GM23338 (cell line): ENCODE measurements around the gene NANP. TPM values are rescaled to one million over a fixed set of nuclear protein-coding genes. Genes with fewer than 3 reads are reported as not detected.

ENCODE experiments used
- ATAC-seq: fragments of 200-7000 bp; cut with Tn5 transposase; 3 replicates; pipeline ENCODE4 v1.9.1; 2020
- DNase-seq: peaks from one replicate; pipeline ENCODE4 v3.0.0-alpha.2; 2015; ENCODE audit warnings: low spot score
- H2AFZ ChIP-seq: fragments of 200-600 bp; sonication (generic); 2 replicates; pipeline ENCODE4 v1.8.0; 2016; ENCODE audit warnings: antibody characterized with exemption, mild to moderate bottlenecking, moderate library complexity
- H3F3A ChIP-seq: fragments of 200-600 bp; sonication (generic); replicated peaks from 2 replicates; pipeline ENCODE4 v1.8.0; 2017; ENCODE audit warnings: antibody characterized with exemption, mixed run types, low read depth
- H3K27ac ChIP-seq: fragments of 200-600 bp; sonication (generic); 2 replicates; pipeline ENCODE4 v1.6.1; 2016; ENCODE audit warnings: low read depth
- H3K27me3 ChIP-seq: fragments of 200-600 bp; sonication (generic); 2 replicates; pipeline ENCODE4 v1.8.0; 2016; ENCODE audit warnings: mild to moderate bottlenecking, mixed run types, moderate library complexity; ENCODE audit not compliant: insufficient read depth
- H3K36me3 ChIP-seq: fragments of 200-600 bp; sonication (generic); 2 replicates; pipeline ENCODE4 v1.8.0; 2016; ENCODE audit warnings: mild to moderate bottlenecking; ENCODE audit not compliant: insufficient read depth
- H3K4me1 ChIP-seq: fragments of 200-600 bp; sonication (generic); 2 replicates; pipeline ENCODE4 v1.8.0; 2016; ENCODE audit warnings: mild to moderate bottlenecking, moderate library complexity; ENCODE audit not compliant: insufficient read depth
- H3K4me2 ChIP-seq: fragments of 200-600 bp; sonication (generic); 2 replicates; pipeline ENCODE4 v1.7.1; 2017; ENCODE audit warnings: mixed run types
- H3K4me3 ChIP-seq: fragments of 200-600 bp; sonication (generic); 2 replicates; pipeline ENCODE4 v1.6.1; 2016; ENCODE audit warnings: mixed run types
- H3K79me2 ChIP-seq: fragments of 200-600 bp; sonication (generic); replicated peaks from 2 replicates; pipeline ENCODE4 v1.8.0; 2017; ENCODE audit warnings: mild to moderate bottlenecking; ENCODE audit not compliant: insufficient read depth
- H3K9me2 ChIP-seq: fragments of 200-600 bp; sonication (generic); 2 replicates; pipeline ENCODE4 v1.8.0; 2017; ENCODE audit not compliant: insufficient read depth
- H4K20me1 ChIP-seq: fragments of 200-600 bp; sonication (generic); replicated peaks from 2 replicates; pipeline ENCODE4 v1.8.0; 2017; ENCODE audit warnings: mild to moderate bottlenecking; ENCODE audit not compliant: insufficient read depth
- H3K27ac Mint-ChIP-seq: 2 replicates; pipeline ENCODE4 v1.8.0; 2020; ENCODE audit warnings: inconsistent platforms, mild to moderate bottlenecking, moderate library complexity, mixed read lengths
- H3K27me3 Mint-ChIP-seq: 3 replicates; pipeline ENCODE4 v1.8.0; 2022; ENCODE audit warnings: low read depth, mild to moderate bottlenecking, moderate library complexity, mixed read lengths, inconsistent platforms; ENCODE audit not compliant: insufficient read depth, poor library complexity
- H3K36me3 Mint-ChIP-seq: 3 replicates; pipeline ENCODE4 v1.8.0; 2021; ENCODE audit warnings: low read depth, mild to moderate bottlenecking, inconsistent platforms, moderate library complexity, mixed read lengths
- H3K4me1 Mint-ChIP-seq: 3 replicates; pipeline ENCODE4 v1.8.0; 2020; ENCODE audit warnings: mild to moderate bottlenecking, inconsistent platforms, mixed read lengths
- H3K4me3 Mint-ChIP-seq: 3 replicates; pipeline ENCODE4 v1.8.0; 2021; ENCODE audit warnings: moderate library complexity, mild to moderate bottlenecking, inconsistent platforms, mixed read lengths
- H3K9me3 Mint-ChIP-seq: 3 replicates; pipeline ENCODE4 v1.8.0; 2020; ENCODE audit warnings: moderate library complexity, mild to moderate bottlenecking, inconsistent platforms, mixed read lengths
- EZH2 ChIP-seq: fragments of 200-600 bp; sonication (generic); IDR thresholded peaks from one replicate; pipeline ENCODE4 v1.8.0; 2017; ENCODE audit warnings: antibody characterized with exemption, mild to moderate bottlenecking, low read depth; ENCODE audit not compliant: unreplicated experiment
- EZH2phosphoT487 ChIP-seq: fragments of 200-600 bp; sonication (generic); IDR thresholded peaks from one replicate; pipeline ENCODE4 v1.8.1; 2018; ENCODE audit warnings: antibody characterized with exemption; ENCODE audit not compliant: unreplicated experiment
- JUNB ChIP-seq: IDR thresholded peaks from one replicate; pipeline ENCODE4 v1.6.1; 2016; ENCODE audit warnings: antibody characterized with exemption; ENCODE audit not compliant: unreplicated experiment
- NANOG ChIP-seq: IDR thresholded peaks from 2 replicates; pipeline ENCODE4 v1.6.1; 2016; ENCODE audit warnings: antibody characterized with exemption, borderline replicate concordance
- polyA plus RNA-seq: library from polyadenylated mRNA; unstranded; fragments of >200 nt; fragmentation: Nextera tagmentation; extraction: Ambion mirVana; gene quantifications from 2 replicates; pipeline ENCODE4 v1.2.1, GENCODE V29; 2016
- total RNA-seq: library from RNA; depleted of rRNA; stranded (reverse); fragments of >200 nt; shearing (Covaris generic); gene quantifications from 2 replicates; pipeline ENCODE4 v1.2.3, GENCODE V29; 2014
- TF ChIP-seq, protein P1 (sequence below): IDR thresholded peaks from one replicate; pipeline ENCODE4 v1.6.1; 2018; ENCODE audit warnings: antibody characterized with exemption; ENCODE audit not compliant: unreplicated experiment
- TF ChIP-seq, protein P2 (sequence below): fragments of 250-450 bp; sonication (Bioruptor Pico); IDR thresholded peaks from 2 replicates; pipeline ENCODE4 v1.5.0; 2020; ENCODE audit warnings: mild to moderate bottlenecking, moderate library complexity

NANP gene
- total and polyA plus RNA-seq, 2 experiments from 2014 or later: 3.9 to 7.6 TPM

DNA sequence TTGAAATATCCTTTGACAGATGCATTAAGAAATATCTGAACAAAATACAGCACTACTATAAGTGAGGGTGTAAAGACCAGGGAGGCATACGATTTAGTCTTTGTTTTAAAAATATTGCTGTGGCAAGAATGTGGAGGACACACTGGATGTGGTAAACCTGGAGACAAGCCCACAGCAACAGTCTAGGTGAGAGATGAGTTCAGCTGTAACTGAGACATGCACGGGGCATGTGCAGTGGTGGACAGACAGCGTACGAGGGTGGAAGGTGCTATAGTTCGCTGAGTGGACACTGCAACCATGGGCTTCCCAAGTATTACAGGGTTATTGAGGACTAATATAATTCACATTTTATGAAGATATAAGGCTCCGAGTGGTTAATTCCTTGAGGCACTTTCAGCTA, 1.8 kb downstream of the NANP start (continued):
- TF ChIP-seq EZH2phosphoT487: no peak
- TF ChIP-seq EZH2: no peak
- no peak for TF ChIP-seq JUNB
- no peak for TF ChIP-seq NANOG
- TF ChIP-seq, protein P1, sequence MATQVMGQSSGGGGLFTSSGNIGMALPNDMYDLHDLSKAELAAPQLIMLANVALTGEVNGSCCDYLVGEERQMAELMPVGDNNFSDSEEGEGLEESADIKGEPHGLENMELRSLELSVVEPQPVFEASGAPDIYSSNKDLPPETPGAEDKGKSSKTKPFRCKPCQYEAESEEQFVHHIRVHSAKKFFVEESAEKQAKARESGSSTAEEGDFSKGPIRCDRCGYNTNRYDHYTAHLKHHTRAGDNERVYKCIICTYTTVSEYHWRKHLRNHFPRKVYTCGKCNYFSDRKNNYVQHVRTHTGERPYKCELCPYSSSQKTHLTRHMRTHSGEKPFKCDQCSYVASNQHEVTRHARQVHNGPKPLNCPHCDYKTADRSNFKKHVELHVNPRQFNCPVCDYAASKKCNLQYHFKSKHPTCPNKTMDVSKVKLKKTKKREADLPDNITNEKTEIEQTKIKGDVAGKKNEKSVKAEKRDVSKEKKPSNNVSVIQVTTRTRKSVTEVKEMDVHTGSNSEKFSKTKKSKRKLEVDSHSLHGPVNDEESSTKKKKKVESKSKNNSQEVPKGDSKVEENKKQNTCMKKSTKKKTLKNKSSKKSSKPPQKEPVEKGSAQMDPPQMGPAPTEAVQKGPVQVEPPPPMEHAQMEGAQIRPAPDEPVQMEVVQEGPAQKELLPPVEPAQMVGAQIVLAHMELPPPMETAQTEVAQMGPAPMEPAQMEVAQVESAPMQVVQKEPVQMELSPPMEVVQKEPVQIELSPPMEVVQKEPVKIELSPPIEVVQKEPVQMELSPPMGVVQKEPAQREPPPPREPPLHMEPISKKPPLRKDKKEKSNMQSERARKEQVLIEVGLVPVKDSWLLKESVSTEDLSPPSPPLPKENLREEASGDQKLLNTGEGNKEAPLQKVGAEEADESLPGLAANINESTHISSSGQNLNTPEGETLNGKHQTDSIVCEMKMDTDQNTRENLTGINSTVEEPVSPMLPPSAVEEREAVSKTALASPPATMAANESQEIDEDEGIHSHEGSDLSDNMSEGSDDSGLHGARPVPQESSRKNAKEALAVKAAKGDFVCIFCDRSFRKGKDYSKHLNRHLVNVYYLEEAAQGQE: no peak

DNA sequence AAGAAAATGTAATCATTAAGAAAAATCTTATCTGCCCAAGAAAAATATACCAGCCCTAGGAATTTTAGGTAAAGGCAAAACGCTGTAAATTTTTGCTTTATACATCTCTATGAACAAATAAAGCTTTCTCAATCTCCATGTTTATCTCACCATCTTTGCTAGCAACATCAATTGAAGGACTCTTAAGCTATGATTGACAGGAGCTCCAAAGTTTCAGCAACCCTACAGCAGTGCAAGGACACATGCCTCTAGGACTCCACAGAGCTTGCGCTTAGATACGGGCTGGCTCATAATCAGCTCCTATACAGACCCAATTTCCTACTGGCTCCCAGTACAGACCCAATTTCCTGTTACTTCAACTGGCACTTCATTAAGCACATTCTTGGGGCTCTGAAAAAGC, 4.3 kb downstream of the NANP start:
- peaks cover 10% of the 10 kb centered on the region; the same call in 2 of the 3 replicates for H3K36me3 Mint-ChIP-seq
- Histone ChIP-seq H3K9me2 (no peaks in the 10 kb centered on the region), H3K4me3 (no peak overlapping the region), H3K36me3 (no peaks in the 10 kb centered on the region), H3K79me2 (peaks cover 48% of the 10 kb centered on the region), H3K27me3 (peaks cover 16% of the 10 kb centered on the region), H3K27ac (no peak overlapping the region), H3F3A (no peaks in the 10 kb centered on the region; the same call in 1 of the 2 replicates), H4K20me1 (no peaks in the 10 kb centered on the region; the same call in 1 of the 2 replicates), H3K4me2 (no peak overlapping the region), H3K4me1 (peaks cover 20% of the 10 kb centered on the region), H2AFZ (no peak overlapping the region)
- peaks cover 33% of the 10 kb centered on the region for H3K4me1 Mint-ChIP-seq
- TF ChIP-seq EZH2phosphoT487: no peak
- TF ChIP-seq, protein P2, sequence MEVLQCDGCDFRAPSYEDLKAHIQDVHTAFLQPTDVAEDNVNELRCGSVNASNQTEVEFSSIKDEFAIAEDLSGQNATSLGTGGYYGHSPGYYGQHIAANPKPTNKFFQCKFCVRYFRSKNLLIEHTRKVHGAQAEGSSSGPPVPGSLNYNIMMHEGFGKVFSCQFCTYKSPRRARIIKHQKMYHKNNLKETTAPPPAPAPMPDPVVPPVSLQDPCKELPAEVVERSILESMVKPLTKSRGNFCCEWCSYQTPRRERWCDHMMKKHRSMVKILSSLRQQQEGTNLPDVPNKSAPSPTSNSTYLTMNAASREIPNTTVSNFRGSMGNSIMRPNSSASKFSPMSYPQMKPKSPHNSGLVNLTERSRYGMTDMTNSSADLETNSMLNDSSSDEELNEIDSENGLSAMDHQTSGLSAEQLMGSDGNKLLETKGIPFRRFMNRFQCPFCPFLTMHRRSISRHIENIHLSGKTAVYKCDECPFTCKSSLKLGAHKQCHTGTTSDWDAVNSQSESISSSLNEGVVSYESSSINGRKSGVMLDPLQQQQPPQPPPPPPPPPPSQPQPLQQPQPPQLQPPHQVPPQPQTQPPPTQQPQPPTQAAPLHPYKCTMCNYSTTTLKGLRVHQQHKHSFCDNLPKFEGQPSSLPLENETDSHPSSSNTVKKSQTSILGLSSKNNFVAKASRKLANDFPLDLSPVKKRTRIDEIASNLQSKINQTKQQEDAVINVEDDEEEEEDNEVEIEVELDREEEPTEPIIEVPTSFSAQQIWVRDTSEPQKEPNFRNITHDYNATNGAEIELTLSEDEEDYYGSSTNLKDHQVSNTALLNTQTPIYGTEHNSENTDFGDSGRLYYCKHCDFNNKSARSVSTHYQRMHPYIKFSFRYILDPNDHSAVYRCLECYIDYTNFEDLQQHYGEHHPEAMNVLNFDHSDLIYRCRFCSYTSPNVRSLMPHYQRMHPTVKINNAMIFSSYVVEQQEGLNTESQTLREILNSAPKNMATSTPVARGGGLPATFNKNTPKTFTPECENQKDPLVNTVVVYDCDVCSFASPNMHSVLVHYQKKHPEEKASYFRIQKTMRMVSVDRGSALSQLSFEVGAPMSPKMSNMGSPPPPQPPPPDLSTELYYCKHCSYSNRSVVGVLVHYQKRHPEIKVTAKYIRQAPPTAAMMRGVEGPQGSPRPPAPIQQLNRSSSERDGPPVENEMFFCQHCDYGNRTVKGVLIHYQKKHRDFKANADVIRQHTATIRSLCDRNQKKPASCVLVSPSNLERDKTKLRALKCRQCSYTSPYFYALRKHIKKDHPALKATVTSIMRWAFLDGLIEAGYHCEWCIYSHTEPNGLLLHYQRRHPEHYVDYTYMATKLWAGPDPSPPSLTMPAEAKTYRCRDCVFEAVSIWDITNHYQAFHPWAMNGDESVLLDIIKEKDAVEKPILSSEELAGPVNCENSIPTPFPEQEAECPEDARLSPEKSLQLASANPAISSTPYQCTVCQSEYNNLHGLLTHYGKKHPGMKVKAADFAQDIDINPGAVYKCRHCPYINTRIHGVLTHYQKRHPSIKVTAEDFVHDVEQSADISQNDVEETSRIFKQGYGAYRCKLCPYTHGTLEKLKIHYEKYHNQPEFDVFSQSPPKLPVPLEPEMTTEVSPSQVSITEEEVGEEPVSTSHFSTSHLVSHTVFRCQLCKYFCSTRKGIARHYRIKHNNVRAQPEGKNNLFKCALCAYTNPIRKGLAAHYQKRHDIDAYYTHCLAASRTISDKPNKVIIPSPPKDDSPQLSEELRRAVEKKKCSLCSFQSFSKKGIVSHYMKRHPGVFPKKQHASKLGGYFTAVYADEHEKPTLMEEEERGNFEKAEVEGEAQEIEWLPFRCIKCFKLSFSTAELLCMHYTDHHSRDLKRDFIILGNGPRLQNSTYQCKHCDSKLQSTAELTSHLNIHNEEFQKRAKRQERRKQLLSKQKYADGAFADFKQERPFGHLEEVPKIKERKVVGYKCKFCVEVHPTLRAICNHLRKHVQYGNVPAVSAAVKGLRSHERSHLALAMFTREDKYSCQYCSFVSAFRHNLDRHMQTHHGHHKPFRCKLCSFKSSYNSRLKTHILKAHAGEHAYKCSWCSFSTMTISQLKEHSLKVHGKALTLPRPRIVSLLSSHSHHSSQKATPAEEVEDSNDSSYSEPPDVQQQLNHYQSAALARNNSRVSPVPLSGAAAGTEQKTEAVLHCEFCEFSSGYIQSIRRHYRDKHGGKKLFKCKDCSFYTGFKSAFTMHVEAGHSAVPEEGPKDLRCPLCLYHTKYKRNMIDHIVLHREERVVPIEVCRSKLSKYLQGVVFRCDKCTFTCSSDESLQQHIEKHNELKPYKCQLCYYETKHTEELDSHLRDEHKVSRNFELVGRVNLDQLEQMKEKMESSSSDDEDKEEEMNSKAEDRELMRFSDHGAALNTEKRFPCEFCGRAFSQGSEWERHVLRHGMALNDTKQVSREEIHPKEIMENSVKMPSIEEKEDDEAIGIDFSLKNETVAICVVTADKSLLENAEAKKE (CRISPR knock-in tag): no peak
- ATAC-seq (no peak), DNase-seq (no peak)
- H3K27me3 Mint-ChIP-seq: peaks cover 13% of the 10 kb centered on the region
- H3K4me3 Mint-ChIP-seq: no peak overlapping the region
- no peak overlapping the region for H3K27ac Mint-ChIP-seq
- peaks cover 3% of the 10 kb centered on the region; the same call in 2 of the 3 replicates for H3K9me3 Mint-ChIP-seq
